PC-9 (cell line): ENCODE data around the gene TAS2R42. TPM values are rescaled to one million over a fixed set of nuclear protein-coding genes. Genes with fewer than 3 reads are reported as not detected.

Experiments
- BruUV-seq: library from RNA; stranded (reverse); fragments of 400-500 nt; replicated peaks from 2 replicates; lab custom pipeline; 2021; lab: Mats Ljungman, UMichigan
- CTCF ChIA-PET: fragments of 300-600 bp; sonication (Branson Sonifier 250); formaldehyde crosslinking; loops from one replicate; lab custom pipeline; 2022; ENCODE audit warnings: antibody characterized with exemption; lab: Charles Lee
- POLR2A ChIA-PET: fragments of 300-600 bp; sonication (Branson Sonifier 250); formaldehyde crosslinking; loops from one replicate; lab custom pipeline; 2022; ENCODE audit warnings: antibody characterized with exemption; ENCODE audit not compliant: unreplicated experiment; lab: Charles Lee
- DNase-seq, 2 experiments: peaks; one replicate each; pipeline versions ENCODE4 v3.0.0 to v3.0.0-alpha.2; 2015 to 2022; ENCODE audit warnings: mixed read lengths in 1 of 2
- H2AFZ ChIP-seq: fragments of 200-600 bp; sonication (generic); 2 replicates; pipeline ENCODE4 v1.8.1; 2017; ENCODE audit warnings: antibody characterized with exemption
- H3F3A ChIP-seq: fragments of 200-600 bp; sonication (generic); 2 replicates; pipeline ENCODE4 v1.8.1; 2017; ENCODE audit warnings: antibody characterized with exemption, mild to moderate bottlenecking, low read depth; ENCODE audit not compliant: insufficient read depth
- H3K27ac ChIP-seq: fragments of 200-600 bp; sonication (generic); 2 replicates; pipeline ENCODE4 v1.6.1; 2016; ENCODE audit warnings: mixed run types
- H3K27me3 ChIP-seq: fragments of 200-600 bp; sonication (generic); 2 replicates; pipeline ENCODE4 v1.6.1; 2016; ENCODE audit warnings: low read depth, mixed run types; ENCODE audit not compliant: insufficient read depth
- H3K36me3 ChIP-seq: fragments of 200-600 bp; sonication (generic); 2 replicates; pipeline ENCODE4 v1.6.1; 2016; ENCODE audit warnings: low read depth, mixed run types
- H3K4me1 ChIP-seq: fragments of 200-600 bp; sonication (generic); replicated peaks from 2 replicates; pipeline ENCODE4 v1.6.1; 2016; ENCODE audit warnings: mixed run types; ENCODE audit not compliant: insufficient read depth
- H3K4me2 ChIP-seq: fragments of 200-600 bp; sonication (generic); 2 replicates; pipeline ENCODE4 v1.6.1; 2017; ENCODE audit warnings: mixed run types
- H3K4me3 ChIP-seq: fragments of 200-600 bp; sonication (generic); 2 replicates; pipeline ENCODE4 v1.6.1; 2016; ENCODE audit warnings: mixed run types
- H3K79me2 ChIP-seq: fragments of 200-600 bp; sonication (generic); 2 replicates; pipeline ENCODE4 v1.6.1; 2017; ENCODE audit warnings: low read depth, mixed run types
- H3K9me2 ChIP-seq: fragments of 200-600 bp; sonication (generic); 2 replicates; pipeline ENCODE4 v1.8.1; 2017; ENCODE audit warnings: mild to moderate bottlenecking; ENCODE audit not compliant: insufficient read depth
- H3K9me3 ChIP-seq: fragments of 200-600 bp; sonication (generic); 2 replicates; pipeline ENCODE4 v1.8.1; 2016; ENCODE audit warnings: low read depth; ENCODE audit not compliant: insufficient read depth
- H4K20me1 ChIP-seq: fragments of 200-600 bp; sonication (generic); 2 replicates; pipeline ENCODE4 v1.8.1; 2017; ENCODE audit not compliant: insufficient read depth
- EZH2 ChIP-seq: fragments of 200-600 bp; sonication (generic); IDR thresholded peaks from 2 replicates; pipeline ENCODE4 v1.8.0; 2017; ENCODE audit warnings: antibody characterized with exemption, low read depth
- intact Hi-C: fragments of 100-400 bp; cut with micrococcal nuclease; formaldehyde crosslinking; loops from one replicate; pipeline ENCODE4 v1.10.0; 2022; ENCODE audit not compliant: unreplicated experiment
- total RNA-seq: library from RNA; stranded (reverse); gene quantifications from 2 replicates; pipeline ENCODE4 v1.2.3, GENCODE V29; 2021
- TF ChIP-seq, protein P1 (sequence below): fragments of 200-600 bp; sonication (generic); conservative IDR thresholded peaks from 2 replicates; pipeline ENCODE4 v1.6.1; 2017; ENCODE audit warnings: mixed run types, antibody characterized with exemption, mild to moderate bottlenecking, moderate library complexity

Gene TAS2R42
- total RNA-seq, 1 experiment from 2014 or later = not detected

DNA sequence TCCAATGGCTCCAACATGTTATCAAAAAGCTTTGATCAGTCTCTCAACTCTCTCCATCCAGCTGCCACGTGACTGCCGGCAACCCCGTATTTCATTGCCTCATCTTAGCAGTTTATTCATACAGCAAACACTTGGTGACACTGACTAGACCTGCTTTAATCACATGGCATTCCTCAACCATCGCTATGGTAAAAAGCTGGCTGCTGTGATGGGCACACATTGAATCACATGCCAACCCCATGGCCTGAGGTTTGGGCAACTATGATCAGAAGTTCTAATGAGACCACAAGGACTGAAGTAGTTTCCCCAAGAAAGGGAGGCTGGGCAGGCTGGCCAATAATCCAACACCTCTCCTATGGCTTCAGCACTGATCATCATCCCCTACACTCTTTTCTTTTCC, 40.6 kb upstream of the TAS2R42 start:
- Histone ChIP-seq H3F3A (no peaks in the 10 kb centered on the region), H3K27ac (no peak overlapping the region), H3K9me2 (no peaks in the 10 kb centered on the region), H3K4me2 (no peak overlapping the region), H3K27me3 (no peaks in the 10 kb centered on the region), H4K20me1 (no peaks in the 10 kb centered on the region), H3K36me3 (no peaks in the 10 kb centered on the region), H3K9me3 (no peaks in the 10 kb centered on the region), H3K4me1 (no peaks in the 10 kb centered on the region), H2AFZ (no peak overlapping the region), H3K79me2 (no peaks in the 10 kb centered on the region), H3K4me3 (no peak overlapping the region)
- no peak for DNase-seq
- intact Hi-C loops = no loop called here
- TF ChIP-seq EZH2 = no peak
- TF ChIP-seq, protein P1, sequence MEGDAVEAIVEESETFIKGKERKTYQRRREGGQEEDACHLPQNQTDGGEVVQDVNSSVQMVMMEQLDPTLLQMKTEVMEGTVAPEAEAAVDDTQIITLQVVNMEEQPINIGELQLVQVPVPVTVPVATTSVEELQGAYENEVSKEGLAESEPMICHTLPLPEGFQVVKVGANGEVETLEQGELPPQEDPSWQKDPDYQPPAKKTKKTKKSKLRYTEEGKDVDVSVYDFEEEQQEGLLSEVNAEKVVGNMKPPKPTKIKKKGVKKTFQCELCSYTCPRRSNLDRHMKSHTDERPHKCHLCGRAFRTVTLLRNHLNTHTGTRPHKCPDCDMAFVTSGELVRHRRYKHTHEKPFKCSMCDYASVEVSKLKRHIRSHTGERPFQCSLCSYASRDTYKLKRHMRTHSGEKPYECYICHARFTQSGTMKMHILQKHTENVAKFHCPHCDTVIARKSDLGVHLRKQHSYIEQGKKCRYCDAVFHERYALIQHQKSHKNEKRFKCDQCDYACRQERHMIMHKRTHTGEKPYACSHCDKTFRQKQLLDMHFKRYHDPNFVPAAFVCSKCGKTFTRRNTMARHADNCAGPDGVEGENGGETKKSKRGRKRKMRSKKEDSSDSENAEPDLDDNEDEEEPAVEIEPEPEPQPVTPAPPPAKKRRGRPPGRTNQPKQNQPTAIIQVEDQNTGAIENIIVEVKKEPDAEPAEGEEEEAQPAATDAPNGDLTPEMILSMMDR = no peak
- ChIA-PET CTCF (interaction anchor here (0.6 kb wide), 2 partner anchors 823 to 902 kb away, joined by 3 to 6 read pairs; no protein-coding TSS in a partner anchor), POLR2A (no interaction called here)
- no TSS peak for BruUV-seq

DNA sequence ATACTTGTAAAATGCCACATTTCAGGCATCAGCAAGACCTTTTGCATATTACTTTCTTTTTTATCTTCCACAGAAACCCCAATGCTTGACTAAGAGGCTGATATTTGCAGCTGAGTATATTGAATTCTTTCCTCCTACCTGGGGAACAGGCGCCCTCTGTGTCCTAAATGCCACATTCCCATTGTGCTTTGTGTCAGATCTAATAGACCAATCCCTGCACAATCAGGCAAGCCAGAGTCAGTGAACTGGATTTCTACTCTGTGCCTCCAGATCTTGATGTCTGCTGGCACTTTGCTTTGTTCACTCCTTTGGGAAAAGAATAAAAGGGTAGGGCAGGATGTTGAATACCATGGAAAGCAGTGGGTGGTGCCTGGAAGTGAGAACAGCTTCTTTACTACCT, 22.4 kb upstream of the TAS2R42 start:
- intact Hi-C loops = no loop called here
- POLR2A ChIA-PET = interaction anchor here (0.7 kb wide), 1 partner anchor 750 kb away, joined by 5 read pairs; no protein-coding TSS in a partner anchor
- H3K9me2 ChIP-seq = no peaks in the 10 kb centered on the region
- no peaks in the 10 kb centered on the region for H3K9me3 ChIP-seq
- H3K27me3 ChIP-seq = no peaks in the 10 kb centered on the region
- no peak overlapping the region for H3K4me2 ChIP-seq
- H3K79me2 ChIP-seq = no peaks in the 10 kb centered on the region
- no peak overlapping the region for H3K4me3 ChIP-seq
- no peak for DNase-seq
- no peaks in the 10 kb centered on the region for H4K20me1 ChIP-seq
- BruUV-seq = no TSS peak
- H3K4me1 ChIP-seq = no peaks in the 10 kb centered on the region
- no peak overlapping the region for H3K27ac ChIP-seq
- H2AFZ ChIP-seq = no peak overlapping the region
- no peaks in the 10 kb centered on the region for H3F3A ChIP-seq
- TF ChIP-seq, protein P1 = no peak
- no peak for TF ChIP-seq EZH2
- H3K36me3 ChIP-seq = no peaks in the 10 kb centered on the region
- CTCF ChIA-PET = no interaction called here

DNA sequence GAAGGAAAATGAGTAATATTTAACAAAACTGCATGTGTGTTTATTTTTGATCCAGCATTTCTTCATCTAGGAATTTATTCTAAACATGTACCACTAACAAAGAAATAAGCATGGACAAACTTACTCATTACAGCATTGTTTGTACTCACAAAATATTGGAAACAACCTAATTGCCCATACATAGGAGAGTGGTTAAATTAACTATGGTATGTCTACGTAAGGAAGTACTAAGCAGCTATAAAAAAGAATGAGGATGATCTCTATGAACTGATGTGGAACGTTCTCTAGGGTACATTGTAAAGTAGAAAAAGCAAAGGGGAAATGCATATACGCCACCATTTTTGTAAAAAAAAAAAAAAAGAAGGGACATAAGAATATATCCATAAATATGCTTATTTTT, 17.4 kb upstream of the TAS2R42 start:
- Histone ChIP-seq H3K4me3 (no peak overlapping the region), H2AFZ (no peak overlapping the region), H3K27me3 (no peaks in the 10 kb centered on the region), H3K4me1 (no peaks in the 10 kb centered on the region), H3K9me2 (no peaks in the 10 kb centered on the region), H3F3A (no peaks in the 10 kb centered on the region), H3K27ac (no peak overlapping the region), H4K20me1 (no peaks in the 10 kb centered on the region), H3K9me3 (no peaks in the 10 kb centered on the region), H3K79me2 (no peaks in the 10 kb centered on the region), H3K4me2 (no peak overlapping the region), H3K36me3 (no peaks in the 10 kb centered on the region)
- DNase-seq = no peak
- CTCF ChIA-PET = no interaction called here
- TF ChIP-seq, protein P1 = no peak
- no peak for TF ChIP-seq EZH2
- BruUV-seq = no TSS peak
- intact Hi-C loops = no loop called here
- POLR2A ChIA-PET = interaction anchor here (0.7 kb wide), 1 partner anchor 33 kb away, joined by 5 read pairs; the partner anchor contains the start of gene SMIM10L1
